ENCODE data around the gene EPSTI1. TPM values are rescaled to one million over a fixed set of nuclear protein-coding genes. Genes with fewer than 3 reads are reported as not detected.

EPSTI1 gene
- total RNA-seq, 1 experiment from 2014 or later: 1.3 TPM

DNA sequence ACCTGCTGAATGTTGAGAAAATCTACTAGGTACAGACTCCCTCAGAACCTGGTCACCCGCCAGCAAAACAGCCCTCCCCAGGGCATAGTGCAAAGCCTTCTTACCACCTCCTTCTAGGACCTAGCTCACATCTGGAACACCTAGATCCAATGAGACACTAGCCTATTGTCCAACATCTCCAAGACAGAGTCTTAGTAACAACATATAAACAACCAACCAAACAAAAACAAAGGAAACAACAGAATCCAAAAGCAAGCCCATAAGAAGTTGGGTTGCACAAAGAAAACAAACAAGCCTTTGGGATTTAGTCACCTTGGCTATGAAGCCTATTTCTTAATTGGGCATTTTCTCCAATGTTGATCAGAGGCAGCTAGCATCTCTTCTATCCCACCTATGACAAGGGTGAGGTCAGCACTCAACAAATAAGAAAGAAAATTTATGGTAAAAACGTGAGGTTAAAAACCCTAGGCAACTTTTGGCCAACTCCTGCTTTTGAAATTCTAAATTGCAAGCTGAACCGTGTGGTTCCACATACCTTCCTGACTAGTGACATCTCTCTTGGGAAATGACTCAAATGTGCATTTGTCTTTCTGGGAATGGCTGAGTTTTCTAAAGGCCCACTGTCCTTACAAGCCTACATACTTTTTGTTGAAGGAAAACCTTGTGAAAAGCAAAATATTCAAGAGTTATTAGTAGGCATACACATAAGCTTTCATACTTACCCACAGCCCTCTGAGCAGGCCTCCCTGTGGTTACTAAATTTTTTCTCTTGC is 144.0 kb downstream of the EPSTI1 start:
- Histone ChIP-seq H3K4me3 (ENCODE audit: insufficient read depth, low read depth, low read length) (no peak overlapping the region), H3K27me3 (ENCODE audit: control insufficient read depth, insufficient read depth, low read length) (no peaks in the 10 kb centered on the region), H3K36me3 (replicated peaks; ENCODE audit: control insufficient read depth, insufficient read depth, low read length) (peaks cover 5% of the 10 kb centered on the region)
- DNase-seq: no peak

DNA sequence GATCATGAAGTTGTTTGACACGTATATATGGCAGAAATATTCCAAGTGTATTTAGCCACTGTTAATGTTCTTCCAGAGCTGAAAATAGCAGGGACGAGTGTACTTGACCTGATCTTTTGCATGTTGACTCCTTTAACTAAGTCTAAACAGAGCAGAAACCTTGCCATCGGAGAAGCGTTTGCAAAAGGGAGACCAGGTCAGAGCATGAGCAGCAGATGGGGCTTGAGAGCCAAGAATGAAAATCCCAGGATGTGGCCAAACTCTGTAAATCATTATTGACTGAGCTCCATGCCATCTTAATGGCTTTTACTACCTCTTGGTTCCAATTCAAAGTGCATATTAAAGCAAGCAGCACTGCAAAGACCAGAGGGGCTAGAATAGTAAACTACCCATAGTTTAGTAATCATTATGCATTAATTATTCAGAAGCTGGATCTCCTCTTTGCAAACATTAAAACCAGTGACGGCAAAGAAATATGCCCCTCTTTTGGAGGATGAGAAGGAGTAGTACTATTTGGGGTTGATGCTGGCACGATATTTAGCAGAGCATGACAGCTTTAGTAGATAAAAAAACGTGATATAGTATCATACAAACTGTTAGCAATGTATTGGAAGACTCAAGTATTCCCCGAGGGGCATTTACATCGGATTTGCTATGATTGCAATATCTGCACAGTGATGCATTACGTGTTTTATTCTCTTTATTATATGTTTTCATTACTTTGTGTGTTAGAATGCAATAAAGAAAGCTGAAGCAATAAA is 154.9 kb downstream of the EPSTI1 start:
- DNase-seq: no peak
- H3K4me3 ChIP-seq (ENCODE audit: insufficient read depth, low read depth, low read length): no peak overlapping the region
- no peaks in the 10 kb centered on the region for H3K36me3 ChIP-seq (replicated peaks; ENCODE audit: control insufficient read depth, insufficient read depth, low read length)
- H3K27me3 ChIP-seq (ENCODE audit: control insufficient read depth, insufficient read depth, low read length): no peaks in the 10 kb centered on the region

Other genes starting within 250 kb of the EPSTI1 start
- not detected in 2 replicates for gene FAM216B, start 210.7 kb downstream of the EPSTI1 start, total RNA-seq (2014; rRNA removed; shearing (Covaris generic))
- 0.33 and 0.45 TPM in 2 replicates for gene DNAJC15, start 31.3 kb upstream of the EPSTI1 start, total RNA-seq (2014; rRNA removed; shearing (Covaris generic))